Ectodermal cell (in vitro differentiated cells): ENCODE data around the gene BCL7A.
A peak's percentile ranks its signal among the peaks of the same experiment; 100 is the strongest.
"Not testable (repeated sequence)": the region's sequence is repeated elsewhere in the genome, so short reads cannot be mapped to it uniquely, and the experiment has no call there.

Source experiments
- H3K27ac ChIP-seq: 2 replicates; pipeline ENCODE4 v1.7.0; 2013; ENCODE audit warnings: mild to moderate bottlenecking, low read depth, low read length; ENCODE audit not compliant: insufficient read depth, poor library complexity, severe bottlenecking
- H3K27me3 ChIP-seq: 2 replicates; pipeline ENCODE4 v1.7.0; 2013; ENCODE audit warnings: mild to moderate bottlenecking, low read length; ENCODE audit not compliant: insufficient read depth, control insufficient read depth, poor library complexity, severe bottlenecking
- H3K36me3 ChIP-seq: one replicate; pipeline ENCODE4 v1.7.0; 2013; ENCODE audit warnings: low read length; ENCODE audit not compliant: control insufficient read depth, insufficient read depth
- H3K4me1 ChIP-seq: one replicate; pipeline ENCODE4 v1.7.0; 2013; ENCODE audit warnings: low read length; ENCODE audit not compliant: control insufficient read depth, insufficient read depth
- H3K4me3 ChIP-seq: 2 replicates; pipeline ENCODE4 v1.7.0; 2013; ENCODE audit warnings: low read depth, low read length, control low read depth; ENCODE audit not compliant: insufficient read depth
- H3K9me3 ChIP-seq: 2 replicates; pipeline ENCODE4 v1.7.0; 2013; ENCODE audit warnings: mild to moderate bottlenecking, low read length, moderate library complexity; ENCODE audit not compliant: control insufficient read depth
- WGBS, 2 experiments: methylation state at CpG; one replicate each; pipeline ENCODE4 v1.1.7; 2013; ENCODE audit warnings: missing lambda C conversion rate in 2 of 2; 5-methylcytosine and 5-hydroxymethylcytosine counted together

BCL7A gene

DNA sequence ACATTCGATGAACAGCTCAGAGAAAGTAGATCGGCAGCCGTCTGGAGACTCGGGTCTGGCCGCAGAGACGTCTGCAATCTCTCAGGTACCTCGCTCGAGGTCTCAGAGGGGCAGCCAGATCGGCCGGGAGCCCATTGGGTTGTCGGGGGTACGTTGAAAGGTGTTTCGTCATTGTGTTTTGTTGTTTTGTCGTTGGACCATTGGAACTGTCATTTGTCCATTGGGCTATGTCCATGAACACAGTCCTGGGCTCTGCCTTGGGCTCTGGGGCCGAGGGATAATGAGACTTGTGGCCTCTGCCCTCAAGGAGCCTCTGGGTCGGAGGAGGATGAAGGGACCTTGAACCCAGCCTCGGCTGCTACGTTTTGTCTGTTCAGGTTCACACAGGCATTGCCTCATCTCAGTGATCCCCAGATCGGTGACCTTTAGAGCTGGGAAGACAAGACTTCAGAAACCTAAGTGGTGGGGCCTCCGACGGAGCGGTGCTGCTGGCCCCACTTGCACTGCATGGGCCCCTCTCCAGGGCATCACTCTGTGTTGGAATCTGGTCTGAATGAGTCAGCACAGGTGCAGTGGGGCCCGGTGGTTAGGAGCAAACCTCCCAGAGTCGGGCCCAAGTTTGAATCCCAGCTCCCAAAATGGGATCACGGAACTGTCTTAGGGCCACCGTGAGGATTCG, 33.3 kb downstream of the BCL7A start:
- Histone ChIP-seq H3K9me3 (no peaks in the 10 kb centered on the region), H3K4me1 (no peaks in the 10 kb centered on the region), H3K36me3 (peaks cover 26% of the 10 kb centered on the region), H3K4me3 (no peak overlapping the region), H3K27ac (no peak overlapping the region), H3K27me3 (no peaks in the 10 kb centered on the region)
- WGBS, 2 experiments: 96% methylated on average over 27 of the region's 27 CpGs

DNA sequence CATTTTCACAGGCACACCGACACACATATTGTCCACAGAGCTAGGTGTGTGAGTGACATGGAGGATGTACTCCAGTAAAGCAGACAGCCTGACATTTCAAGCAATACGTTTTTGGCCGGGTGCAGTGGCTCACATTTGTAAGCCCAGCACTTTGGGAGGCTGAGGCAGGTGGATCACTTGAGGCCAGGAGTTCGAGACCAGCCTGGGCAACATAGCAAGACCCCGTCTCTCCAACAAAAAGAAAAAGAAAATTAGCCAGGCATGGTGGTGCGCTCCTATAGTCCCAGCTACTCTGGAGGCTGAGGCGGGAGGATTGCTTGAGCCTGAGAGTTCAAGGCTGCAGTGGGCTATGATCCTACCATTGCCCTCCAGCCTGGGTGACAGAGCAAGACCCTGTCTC, 34.7 kb downstream of the BCL7A start:
- H3K27ac ChIP-seq, H3K4me3 ChIP-seq, H3K9me3 ChIP-seq, H3K27me3 ChIP-seq, H3K4me1 ChIP-seq: not testable (repeated sequence)
- WGBS, 2 experiments: 96% methylated on average over 7 of the region's 7 CpGs
- peaks cover 26% of the 10 kb centered on the region for H3K36me3 ChIP-seq

DNA sequence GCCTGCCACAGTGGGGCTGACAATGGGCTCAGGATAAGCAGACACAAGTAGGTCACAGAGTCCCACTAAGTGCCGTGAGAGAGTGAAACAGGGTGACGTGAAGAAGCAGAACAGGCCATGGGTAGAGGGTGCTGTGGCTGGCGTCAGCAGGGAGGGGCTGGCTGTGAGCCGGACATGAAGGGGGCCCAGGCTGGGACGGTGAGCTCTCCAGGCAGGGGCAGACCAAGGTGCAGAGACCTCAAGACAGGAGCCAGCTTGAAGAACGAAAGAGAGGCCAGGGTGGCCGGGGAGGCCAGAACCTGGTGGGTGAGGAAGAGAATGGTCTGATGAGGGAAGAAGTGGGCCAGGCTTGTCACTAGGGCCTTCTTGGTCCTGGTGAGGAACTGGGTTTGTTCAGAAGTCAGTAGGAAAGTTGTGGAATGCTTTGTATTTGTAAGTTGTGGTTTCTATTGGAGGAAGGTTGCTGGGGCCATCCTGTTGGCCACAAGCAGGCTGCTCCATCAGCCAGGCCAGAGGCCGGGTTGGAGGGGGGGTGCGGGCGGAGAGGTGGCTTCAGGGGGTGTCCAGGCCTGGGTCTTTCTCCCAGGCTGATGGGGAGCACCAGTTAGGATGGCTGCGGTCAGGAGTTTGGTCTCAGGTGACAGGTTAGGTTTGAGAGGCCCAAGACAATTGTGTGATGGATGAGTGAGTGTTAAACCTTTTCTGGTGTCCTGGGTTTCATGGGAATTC, 35.5 kb downstream of the BCL7A start:
- H3K9me3 ChIP-seq: no peaks in the 10 kb centered on the region
- peaks cover 31% of the 10 kb centered on the region for H3K36me3 ChIP-seq
- 97% methylated on average over 11 of the region's 11 CpGs for WGBS, 2 experiments
- no peak overlapping the region for H3K4me3 ChIP-seq
- H3K4me1 ChIP-seq: no peaks in the 10 kb centered on the region
- H3K27me3 ChIP-seq: no peaks in the 10 kb centered on the region
- no peak overlapping the region for H3K27ac ChIP-seq

DNA sequence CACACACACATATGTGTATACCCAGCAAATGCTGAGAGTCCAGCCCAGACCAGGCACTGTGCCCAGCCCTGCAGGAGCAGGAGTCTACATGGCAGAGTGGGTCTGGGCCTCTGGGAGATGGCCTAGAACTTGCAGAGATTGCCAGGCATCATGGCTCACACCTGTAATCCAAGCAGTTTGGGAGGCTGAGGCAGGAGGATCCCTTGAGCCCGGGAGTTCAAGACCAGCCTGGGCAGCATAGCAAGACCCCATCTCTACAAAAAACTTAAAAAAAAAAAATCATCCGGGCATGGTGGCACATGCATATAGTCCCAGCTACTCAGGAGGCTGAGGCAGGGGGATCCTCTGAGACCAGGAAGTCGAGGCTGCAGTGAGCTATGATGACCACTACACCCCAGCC, 36.1 kb downstream of the BCL7A start:
- H3K4me1 ChIP-seq: no peaks in the 10 kb centered on the region
- H3K4me3 ChIP-seq: no peak overlapping the region
- WGBS, 2 experiments: 85 to 96% methylated on average over 3 of the region's 3 CpGs
- no peaks in the 10 kb centered on the region for H3K9me3 ChIP-seq
- H3K27me3 ChIP-seq: no peaks in the 10 kb centered on the region
- no peak overlapping the region for H3K27ac ChIP-seq
- peaks cover 33% of the 10 kb centered on the region for H3K36me3 ChIP-seq

DNA sequence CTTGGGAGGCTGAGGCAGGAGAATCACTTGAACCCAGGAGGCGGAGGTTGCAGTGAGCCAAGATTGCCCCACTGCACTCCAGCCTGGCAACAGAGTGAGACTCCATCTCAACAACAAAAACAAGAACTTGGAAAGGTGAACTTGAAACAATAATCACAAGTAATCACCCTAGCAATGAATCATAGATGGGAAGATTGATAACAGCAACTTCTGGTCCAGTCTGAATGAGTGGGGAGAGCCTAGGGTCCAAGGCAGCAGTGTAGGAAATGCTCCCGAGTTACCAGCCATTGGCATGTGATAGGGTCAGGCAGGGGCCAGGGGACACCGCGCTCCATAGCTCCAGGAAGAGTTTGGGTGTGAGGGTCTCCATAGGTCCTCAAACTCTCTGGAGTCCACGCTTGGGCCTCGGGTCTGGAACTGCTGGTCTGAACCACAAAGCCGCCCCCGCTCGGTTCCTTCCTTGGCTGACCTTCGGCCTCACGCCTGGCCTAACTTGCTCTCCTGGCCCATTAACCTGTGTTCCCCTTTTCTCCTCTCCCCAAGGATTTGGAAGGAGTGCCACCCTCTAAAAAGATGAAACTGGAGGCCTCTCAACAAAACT, 37.0 kb downstream of the BCL7A start:
- H3K27me3 ChIP-seq: no peaks in the 10 kb centered on the region
- H3K36me3 ChIP-seq: peaks cover 33% of the 10 kb centered on the region
- no peak overlapping the region for H3K27ac ChIP-seq
- peaks cover 9% of the 10 kb centered on the region for H3K4me1 ChIP-seq
- no peak overlapping the region for H3K4me3 ChIP-seq
- 95% methylated on average over 11 of the region's 11 CpGs for WGBS, 2 experiments
- H3K9me3 ChIP-seq: no peaks in the 10 kb centered on the region

DNA sequence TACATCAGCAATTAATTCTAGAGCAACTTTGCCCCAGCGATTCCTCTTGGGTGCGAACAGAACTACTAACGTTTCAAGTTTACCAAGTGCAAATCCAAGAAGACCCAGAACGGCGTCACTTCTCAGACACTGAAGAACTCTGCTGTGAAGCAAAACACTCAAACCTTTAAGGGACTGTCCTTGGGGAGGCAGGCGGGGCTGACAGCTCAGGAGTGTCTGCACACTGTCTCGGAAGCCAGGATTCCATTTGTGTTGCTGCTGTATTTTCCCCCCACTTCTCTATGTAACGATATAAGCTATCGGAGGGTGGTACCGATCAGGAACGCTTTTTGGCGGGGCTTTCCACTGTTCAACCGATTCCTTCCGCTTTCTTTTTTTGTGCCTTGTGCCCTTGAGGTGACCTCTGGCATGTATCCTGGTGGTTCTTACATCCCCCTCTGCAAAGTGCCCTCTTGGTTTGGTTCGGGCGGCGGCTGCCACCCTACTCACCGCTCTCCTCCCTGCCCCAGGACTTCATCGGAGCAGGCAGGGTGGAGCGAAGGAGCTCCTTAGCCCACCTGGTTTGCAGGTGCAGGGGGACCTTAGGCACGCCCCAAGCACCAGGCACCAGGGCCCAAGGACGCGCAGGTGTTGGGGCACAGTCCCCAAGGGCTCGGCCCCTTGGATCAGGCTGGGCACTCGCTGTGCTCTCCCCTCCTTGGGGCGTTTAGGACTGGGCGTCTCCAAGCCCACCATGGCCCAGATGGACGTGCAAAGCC, 37.7 kb downstream of the BCL7A start:
- Histone ChIP-seq H3K9me3 (no peaks in the 10 kb centered on the region), H3K27me3 (no peaks in the 10 kb centered on the region), H3K4me3 (no peak overlapping the region), H3K27ac (no peak overlapping the region), H3K4me1 (peaks cover 10% of the 10 kb centered on the region), H3K36me3 (peaks cover 33% of the 10 kb centered on the region)
- WGBS, 2 experiments: 94 to 95% methylated on average over 28 of the region's 28 CpGs

DNA sequence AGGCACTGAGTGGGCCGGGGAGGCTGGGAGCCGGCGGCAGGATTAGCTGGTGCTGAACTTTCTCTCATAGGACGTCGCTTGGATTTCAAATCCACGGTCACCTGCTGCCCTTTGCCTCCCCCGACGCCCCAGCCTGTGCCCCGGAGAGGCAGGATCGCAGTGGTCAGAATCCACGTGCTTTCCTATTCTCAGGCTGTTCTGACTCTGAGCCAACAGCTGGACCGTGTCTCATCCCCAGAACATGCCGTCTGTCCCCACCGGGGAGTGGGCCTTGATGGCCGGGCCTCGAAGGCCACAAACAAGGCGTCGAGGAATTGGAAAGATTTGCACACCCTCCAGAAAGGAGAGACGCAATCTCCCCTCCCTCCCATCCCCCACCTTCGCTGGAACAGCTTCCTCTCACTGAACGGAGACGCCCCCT, 38.4 kb downstream of the BCL7A start:
- H3K4me1 ChIP-seq: peaks cover 17% of the 10 kb centered on the region
- no peaks in the 10 kb centered on the region for H3K27me3 ChIP-seq
- H3K9me3 ChIP-seq: no peaks in the 10 kb centered on the region
- WGBS, 2 experiments: 88 to 90% methylated on average over 22 of the region's 22 CpGs
- H3K36me3 ChIP-seq: peaks cover 31% of the 10 kb centered on the region
- H3K27ac ChIP-seq: no peak overlapping the region
- H3K4me3 ChIP-seq: no peak overlapping the region

DNA sequence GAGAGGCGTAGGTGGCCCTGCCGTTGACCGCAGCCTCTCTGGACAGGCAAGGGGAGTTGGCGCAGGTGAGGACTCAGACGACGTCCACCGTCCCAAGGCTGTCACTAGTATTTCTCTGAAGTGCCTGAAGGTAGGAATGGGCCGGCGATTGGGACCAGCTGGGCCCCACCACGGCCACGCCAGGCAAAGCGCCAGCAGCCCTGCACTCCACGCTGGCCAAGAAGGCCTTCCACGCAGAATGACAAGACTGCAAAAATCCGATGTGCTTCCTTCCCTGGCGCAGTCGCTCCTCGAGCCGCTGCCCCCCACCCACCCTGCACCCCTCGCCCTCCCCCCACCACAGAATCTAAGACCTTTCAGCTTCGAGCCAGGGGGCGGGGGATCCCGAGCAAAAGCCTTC, 39.6 kb downstream of the BCL7A start:
- H3K36me3 ChIP-seq: peaks cover 19% of the 10 kb centered on the region
- H3K27ac ChIP-seq: no peak overlapping the region
- 92 to 95% methylated on average over 22 to 23 of the region's 23 CpGs for WGBS, 2 experiments
- H3K4me1 ChIP-seq: peaks cover 19% of the 10 kb centered on the region
- no peaks in the 10 kb centered on the region for H3K9me3 ChIP-seq
- no peak overlapping the region for H3K4me3 ChIP-seq
- H3K27me3 ChIP-seq: no peaks in the 10 kb centered on the region

DNA sequence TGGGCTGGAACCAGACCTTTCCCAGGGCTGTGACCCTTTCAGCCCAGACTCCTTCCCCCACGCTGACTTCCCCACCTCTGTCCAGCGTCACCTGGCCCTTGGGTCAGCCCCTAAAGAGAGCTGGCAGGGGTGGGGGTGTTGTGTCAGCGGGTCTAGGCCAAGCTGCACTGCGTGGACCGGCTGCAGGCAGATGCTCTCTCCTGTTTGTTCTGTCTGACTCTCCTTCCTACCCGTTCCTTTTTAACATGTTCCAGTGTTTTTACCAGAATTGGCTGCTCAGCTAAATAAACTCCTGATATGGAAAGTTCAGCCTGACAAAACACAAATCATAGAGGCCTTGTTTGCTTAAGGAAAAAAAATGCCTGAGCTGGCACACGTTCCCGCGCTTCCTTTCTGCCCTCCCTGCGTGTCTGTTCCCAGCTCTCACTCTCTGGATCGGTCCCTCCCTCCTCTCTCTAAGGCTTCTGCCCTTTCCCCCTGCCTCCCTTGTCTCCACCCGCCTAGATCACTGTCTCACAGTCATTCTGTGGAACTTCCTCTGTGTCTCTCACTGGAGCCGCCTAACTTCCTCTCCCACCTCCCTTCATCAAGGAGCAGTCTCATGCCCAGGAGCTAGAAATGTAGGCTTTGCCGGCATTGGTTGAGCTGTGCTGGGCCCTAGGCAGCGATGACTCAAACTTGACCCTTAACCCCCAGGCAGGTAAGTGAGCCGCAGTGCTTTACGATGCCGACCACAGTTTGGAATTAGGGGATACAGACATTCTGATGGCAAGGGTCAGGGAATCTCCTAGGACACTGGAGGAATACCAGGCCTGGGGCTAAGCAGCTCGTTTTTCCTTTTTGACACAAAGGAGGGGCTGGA, 41.4 kb downstream of the BCL7A start:
- H3K4me1 ChIP-seq: peaks cover 19% of the 10 kb centered on the region
- H3K36me3 ChIP-seq: peaks cover 16% of the 10 kb centered on the region
- no peak overlapping the region for H3K4me3 ChIP-seq
- peak overlapping the region; percentile 68 for H3K27ac ChIP-seq
- H3K9me3 ChIP-seq: no peaks in the 10 kb centered on the region
- H3K27me3 ChIP-seq: no peaks in the 10 kb centered on the region
- 68 to 72% methylated on average over 19 of the region's 19 CpGs for WGBS, 2 experiments
